Glomerular visceral epithelial cell (primary cell): ENCODE measurements around the gene CACNG3.
"Not testable (repeated sequence)": the region's sequence is repeated elsewhere in the genome, so short reads cannot be mapped to it uniquely, and the experiment has no call there.

Source experiments
- DNase-seq: peaks from one replicate; pipeline ENCODE4 v3.0.0-alpha.2; 2016; ENCODE audit errors: extremely low spot score

Gene CACNG3

DNA sequence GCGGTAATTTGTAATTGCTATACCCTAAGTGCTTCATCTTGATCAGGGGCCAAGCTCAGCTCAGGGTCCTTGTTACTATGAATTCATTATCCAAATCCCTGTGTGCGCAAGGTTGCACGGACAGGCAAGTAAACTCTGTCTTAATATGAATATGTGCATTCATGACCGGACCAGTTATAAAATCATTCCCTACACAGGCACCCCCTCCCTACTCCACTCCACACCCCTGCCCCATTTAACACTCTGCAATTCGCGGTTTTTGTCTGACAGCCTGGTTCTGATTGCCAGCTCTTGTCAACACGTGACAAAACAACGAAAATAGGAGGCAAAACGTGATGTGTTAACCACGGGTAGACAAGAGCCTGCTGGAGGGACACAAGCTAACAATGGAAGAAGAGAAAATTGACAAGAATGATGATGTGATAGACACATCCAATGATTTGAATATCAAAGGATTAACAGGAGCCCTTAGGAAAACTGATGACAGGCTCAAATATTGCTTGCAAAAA is 76.5 kb downstream of the CACNG3 start:
- no peak for DNase-seq

DNA sequence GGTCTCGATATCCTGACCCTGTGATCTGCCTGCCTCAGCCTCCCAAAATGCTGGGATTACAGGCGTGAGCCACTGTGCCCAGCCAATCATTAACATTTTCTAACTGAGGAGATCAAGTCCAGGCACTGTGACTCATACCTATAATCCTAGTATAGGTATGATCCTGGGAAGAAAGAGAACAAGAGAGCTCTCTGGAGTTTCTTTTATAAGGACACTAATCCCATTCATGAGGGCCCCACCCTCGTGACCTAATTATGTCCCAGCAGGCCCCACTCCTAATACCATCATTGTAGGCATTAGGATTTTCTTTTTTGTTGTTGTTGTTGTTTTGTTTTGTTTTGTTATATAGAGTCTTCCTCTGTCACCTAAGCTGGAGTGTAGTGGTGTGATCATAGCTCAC is 80.4 kb downstream of the CACNG3 start:
- no peak for DNase-seq

DNA sequence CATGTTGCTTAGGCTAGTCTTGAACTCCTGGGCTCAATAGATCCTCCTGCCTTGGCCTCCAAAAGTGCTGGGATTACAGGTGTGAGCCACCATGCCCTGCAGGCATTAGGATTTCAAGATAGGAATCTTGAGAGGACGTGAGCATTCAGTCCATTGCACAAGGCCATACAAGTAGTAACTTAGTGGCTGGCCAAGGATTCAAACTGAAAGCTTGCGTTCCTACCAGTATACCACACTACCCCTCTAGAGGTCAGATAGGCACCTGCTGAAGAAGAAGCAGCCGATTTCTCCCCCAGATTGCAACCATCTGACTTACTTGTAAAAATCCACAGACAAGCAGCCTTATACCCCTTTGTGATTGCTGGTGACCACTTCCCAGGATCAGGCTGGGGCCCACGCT is 80.9 kb downstream of the CACNG3 start:
- DNase-seq: no peak

DNA sequence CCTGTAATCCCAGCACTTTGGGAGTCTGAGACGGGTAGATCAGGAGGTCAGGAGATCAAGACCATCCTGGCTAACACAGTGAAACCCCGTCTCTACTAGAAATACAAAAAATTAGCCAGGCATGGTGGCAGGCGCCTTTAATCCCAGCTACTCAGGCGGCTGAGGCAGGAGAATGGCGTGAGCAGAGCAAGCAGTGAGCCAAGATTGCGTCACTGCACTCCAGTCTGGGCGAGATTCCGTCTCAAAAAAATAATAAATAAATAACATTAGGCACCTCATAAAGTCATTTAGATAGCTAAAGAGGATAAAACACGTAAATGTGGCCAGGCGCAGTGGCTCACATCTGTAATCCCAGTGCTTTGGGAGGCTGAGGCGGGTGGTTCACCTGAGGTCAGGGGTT is 87.7 kb downstream of the CACNG3 start:
- not testable (repeated sequence) for DNase-seq

DNA sequence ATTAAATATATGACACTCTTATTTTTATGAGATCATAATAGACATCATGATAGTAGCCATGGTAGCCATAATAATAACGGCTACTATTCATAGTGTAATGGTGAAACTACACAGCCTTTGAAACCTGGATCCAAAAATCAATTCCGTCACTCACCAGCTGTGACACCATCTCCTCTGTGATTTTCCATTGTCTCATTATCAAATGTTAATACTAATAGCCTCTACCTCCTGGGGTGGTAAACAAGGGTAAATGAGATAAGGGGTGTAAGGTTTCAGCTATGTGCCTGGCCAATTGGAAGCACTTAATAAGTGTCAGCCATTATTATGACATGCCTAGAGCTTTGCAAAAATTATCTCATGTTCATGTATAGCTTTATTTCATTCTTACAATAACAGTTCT is 88.6 kb downstream of the CACNG3 start:
- DNase-seq: no peak

- no peak for DNase-seq
Observed at GRCh38 chr16:24345704-24346103, 89.6 kb downstream of the CACNG3 start.

DNA sequence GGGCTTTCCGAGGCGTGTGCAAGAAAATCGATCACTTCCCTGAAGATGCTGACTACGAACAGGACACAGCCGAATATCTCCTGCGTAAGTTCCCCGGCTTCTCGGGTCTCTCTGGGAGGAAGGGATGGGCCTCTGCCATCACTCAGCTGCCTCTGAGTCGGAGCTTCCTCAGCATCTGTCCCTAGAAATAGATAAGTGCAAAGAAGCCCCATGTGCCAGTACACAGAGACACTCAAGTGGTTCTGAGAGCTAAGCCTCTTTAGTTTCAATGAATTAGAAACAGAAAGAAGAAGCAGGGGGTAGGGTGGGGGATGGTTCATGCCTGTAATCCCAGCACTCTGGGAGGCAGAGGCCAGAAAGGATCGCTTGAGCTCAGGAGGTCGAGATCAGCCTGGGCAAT is 90.6 kb downstream of the CACNG3 start:
- no peak for DNase-seq

DNA sequence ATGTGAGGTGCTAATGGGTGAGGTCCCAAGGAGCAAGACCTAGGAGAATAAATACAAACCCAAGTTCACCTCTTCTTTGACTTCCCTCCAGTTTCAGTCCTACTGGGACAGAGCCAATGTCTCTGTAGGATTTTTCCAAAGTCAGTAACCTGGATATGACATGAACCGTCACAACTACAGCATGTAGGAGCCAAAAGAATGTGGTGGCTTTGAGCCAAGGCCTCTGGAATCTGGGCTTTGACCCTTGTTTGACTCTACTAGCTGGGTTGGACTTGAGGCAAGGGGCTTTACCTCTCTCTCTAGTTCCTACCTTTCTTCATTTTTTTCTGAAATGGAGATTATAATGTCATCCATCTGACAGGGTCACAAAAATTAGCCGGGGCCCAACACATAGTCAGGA is 91.4 kb downstream of the CACNG3 start:
- DNase-seq: no peak

- no peak for DNase-seq
Observed at GRCh38 chr16:24348545-24349290, 92.6 kb downstream of the CACNG3 start.

GRCh38 chr16:24349320-24349719 is 93.2 kb downstream of the CACNG3 start:
- no peak for DNase-seq

DNA sequence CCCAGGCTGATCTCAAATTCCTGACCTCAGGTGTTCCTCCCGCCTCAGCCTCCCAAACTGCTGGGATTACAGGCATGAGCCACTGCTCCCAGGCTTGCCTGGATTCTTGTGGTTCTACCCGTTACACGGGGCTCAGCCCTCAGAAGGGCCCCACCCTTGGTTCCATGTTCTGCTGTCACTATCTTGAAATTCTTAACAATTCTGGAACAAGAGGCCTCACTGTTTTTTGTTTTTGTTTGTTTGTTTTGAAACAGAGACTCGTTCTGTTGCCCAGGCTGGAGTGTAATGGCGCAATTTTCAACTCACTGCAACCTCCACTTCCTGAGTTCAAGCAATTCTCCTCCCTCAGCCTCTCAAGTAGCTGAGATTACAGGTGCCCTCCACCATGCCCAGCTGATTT is 96.6 kb downstream of the CACNG3 start:
- no peak for DNase-seq

DNA sequence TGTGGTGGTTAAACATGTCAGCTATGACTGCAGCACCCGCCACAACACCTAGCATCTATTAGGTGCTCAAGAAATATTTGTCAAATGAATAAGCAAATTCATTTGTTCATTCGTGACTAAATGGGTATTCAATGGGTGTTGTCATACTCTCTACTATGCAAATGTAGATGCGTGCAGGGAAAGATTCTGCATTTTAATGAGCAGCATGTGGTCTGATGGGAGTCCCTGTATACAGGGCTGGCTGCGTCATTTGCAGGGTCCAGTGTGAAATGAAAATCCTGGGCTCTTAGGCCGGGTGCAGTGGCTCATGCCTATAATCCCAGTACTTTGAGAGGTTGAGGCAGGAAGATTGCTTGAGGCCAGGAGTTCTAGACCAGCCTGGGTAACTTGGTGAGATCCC is 97.5 kb downstream of the CACNG3 start:
- DNase-seq: no peak

DNA sequence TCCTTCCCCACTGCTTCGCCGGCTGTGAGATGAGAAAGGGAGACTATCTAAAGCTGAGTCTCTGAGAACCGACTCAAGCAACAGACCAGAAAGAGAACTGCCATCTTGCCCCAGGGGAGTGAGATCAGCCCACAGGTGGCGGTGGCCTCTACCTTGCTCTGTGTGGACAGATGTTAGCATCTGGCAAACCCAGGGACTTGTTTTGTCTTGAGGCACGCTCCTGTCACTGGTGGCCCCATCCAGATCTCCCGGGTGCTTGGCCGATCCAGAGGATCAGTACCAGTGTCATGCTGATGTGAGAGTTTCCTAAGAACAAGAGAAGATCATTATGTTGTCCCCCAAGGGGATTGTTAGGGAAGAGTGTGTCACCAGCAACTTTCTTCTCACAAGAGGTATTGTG is 101.4 kb downstream of the CACNG3 start:
- DNase-seq: no peak

GRCh38 chr16:24358117-24358516 is 102.0 kb downstream of the CACNG3 start:
- no peak for DNase-seq

GRCh38 chr16:24359490-24359889 is 103.4 kb downstream of the CACNG3 start:
- DNase-seq: no peak

DNA sequence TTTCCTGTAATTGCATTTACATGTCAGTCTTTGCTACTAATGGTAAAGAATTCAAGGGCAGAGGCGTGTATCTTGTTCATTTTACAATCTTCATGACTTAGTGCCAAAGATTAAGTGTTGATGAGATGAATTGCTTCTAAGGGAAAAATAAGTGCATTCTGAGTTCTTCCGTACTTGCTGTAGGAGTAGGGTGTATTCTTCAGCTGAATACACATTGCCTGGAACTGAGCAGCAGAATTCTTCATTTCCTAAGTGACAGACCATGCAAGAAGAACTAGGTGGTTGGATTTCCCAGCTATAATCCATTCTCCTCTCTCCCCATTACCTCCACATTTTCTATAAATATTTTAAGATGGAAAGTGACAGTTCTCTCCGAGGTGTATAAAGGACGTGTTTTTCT is 104.8 kb downstream of the CACNG3 start:
- DNase-seq: no peak

DNA sequence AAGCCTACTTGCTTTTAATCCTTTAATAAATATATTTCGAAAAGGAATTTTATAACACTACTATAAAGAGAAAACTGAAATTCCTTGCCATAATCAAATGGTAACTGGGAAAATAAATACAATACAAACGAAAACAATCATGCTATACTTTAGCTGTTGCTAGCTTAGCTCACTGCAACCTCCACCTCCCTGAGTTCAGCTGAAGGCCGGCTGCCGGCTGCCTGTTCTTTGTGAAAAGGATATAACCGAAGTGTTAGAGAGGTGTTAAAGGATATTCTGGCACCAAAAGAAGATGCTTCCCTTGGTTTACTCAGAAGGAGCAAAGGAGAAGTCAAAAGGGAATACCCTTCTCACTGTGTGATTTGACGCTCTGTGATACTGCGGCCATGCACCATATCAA is 108.5 kb downstream of the CACNG3 start:
- no peak for DNase-seq

DNA sequence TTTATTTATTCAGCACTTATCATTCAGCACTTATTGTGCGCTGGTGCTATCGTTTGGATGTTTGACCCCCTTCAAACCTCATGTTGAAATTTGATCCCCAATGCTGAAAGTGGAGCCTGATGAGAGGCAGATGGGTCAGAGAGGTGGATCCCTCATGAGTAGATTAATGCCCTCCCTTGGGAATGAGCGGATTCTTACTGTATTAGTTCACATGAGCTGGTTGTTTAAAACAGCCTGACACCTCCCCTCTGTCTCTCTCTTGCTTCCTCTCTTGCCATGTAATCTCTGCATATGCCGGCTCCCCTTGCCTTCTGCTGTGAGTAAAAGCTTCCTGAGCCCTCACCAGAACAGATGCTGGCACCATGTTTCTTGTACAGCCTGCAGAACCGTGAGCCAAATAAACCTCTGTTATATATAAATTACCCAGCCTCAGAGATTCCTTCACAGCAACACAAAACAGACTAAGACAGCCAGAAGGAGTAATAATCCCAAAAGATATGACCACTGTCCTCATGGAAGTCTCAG is 111.1 kb downstream of the CACNG3 start:
- DNase-seq: no peak

GRCh38 chr16:24372824-24373223 is 116.7 kb downstream of the CACNG3 start:
- no peak for DNase-seq

DNA sequence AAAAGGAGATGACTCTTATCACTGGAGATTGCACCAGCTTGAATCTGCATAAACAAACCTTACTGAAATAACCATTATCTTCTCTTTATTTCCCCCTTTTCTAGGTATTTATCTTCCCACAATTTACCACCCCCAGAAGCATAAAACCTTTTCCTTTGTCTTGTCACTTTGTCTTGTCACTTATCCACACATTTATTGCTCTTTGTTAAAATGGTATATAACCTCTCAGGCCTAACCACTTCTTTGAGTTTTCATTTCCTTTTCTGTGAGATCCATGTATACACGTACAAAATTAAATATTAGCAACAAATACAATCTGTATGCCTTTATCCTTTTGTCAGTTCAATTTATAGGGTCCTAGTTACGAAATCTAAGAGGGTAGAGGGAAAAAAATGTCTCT is 122.9 kb downstream of the CACNG3 start:
- DNase-seq: no peak

- DNase-seq: no peak
Observed at GRCh38 chr16:24381470-24382118, 125.5 kb downstream of the CACNG3 start.

DNA sequence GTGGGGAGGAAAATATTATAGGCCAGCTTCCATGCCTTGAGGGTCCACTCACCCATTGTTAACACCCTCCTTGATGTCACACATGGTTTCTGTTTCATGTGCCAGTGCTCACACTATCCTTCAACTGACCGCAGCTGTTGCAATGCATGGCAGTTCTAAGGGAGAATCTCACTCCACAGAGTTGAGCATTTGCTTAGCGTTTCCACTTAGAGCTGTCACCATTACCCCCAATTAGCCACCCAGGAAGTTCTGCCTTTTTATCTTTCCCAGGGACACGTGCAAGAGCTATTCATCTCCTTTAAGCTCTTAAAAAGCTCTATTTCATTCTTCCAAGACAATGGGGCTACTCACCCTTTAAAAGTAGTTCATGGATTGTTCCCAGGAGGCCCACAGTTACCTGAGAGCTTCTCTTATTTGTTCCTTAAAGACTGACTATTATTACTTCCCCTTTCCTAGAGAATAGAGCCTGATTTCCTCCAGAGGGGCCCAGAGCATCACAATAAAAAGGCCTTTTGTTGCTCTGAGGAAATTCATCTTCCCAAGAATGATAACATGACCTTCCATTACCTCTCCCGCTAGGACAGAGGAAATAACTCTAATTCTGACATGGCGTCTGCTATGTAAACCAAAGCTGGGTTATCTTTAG is 126.8 kb downstream of the CACNG3 start:
- no peak for DNase-seq

GRCh38 chr16:24394341-24394740 is 138.2 kb downstream of the CACNG3 start:
- DNase-seq: no peak
